Mesenchymal stem cell (in vitro differentiated cells and primary cell): ENCODE results near the gene YWHAG.
A peak's percentile ranks its signal among the peaks of the same experiment; 100 is the strongest.

ENCODE experiments used
- DNase-seq: peaks from one replicate; pipeline ENCODE4 v3.0.0-alpha.2; 2013
- H2AFZ ChIP-seq: one replicate; pipeline ENCODE4 v1.6.1; 2013; ENCODE audit warnings: low read depth, mild to moderate bottlenecking, control low read depth, inconsistent platforms, low read length, moderate library complexity
- H2AK5ac ChIP-seq: 2 replicates; pipeline ENCODE4 v1.6.1; 2013; ENCODE audit warnings: low read length, moderate library complexity, mild to moderate bottlenecking, inconsistent platforms; ENCODE audit not compliant: severe bottlenecking
- H2BK120ac ChIP-seq: one replicate; pipeline ENCODE4 v1.6.1; 2013; ENCODE audit warnings: low read depth, mild to moderate bottlenecking, inconsistent platforms, low read length, moderate library complexity
- H2BK12ac ChIP-seq, 2 experiments: one replicate each; pipeline ENCODE4 v1.6.1; 2013; ENCODE audit warnings: inconsistent platforms in 2 of 2, low read length in 2 of 2, mild to moderate bottlenecking in 2 of 2, moderate library complexity in 2 of 2, control low read depth in 1 of 2
- H2BK15ac ChIP-seq: one replicate; pipeline ENCODE4 v1.6.1; 2013; ENCODE audit warnings: mild to moderate bottlenecking, low read depth, inconsistent platforms; ENCODE audit not compliant: poor library complexity, severe bottlenecking
- H2BK5ac ChIP-seq: 2 replicates; pipeline ENCODE4 v1.6.1; 2013; ENCODE audit warnings: low read depth, mild to moderate bottlenecking, low read length, control low read depth, inconsistent platforms; ENCODE audit not compliant: poor library complexity, severe bottlenecking
- H3K14ac ChIP-seq, 2 experiments: one replicate each; pipeline ENCODE4 v1.6.1; 2013; ENCODE audit warnings: inconsistent platforms in 2 of 2, low read length in 2 of 2, control low read depth in 1 of 2, mild to moderate bottlenecking in 1 of 2, moderate library complexity in 1 of 2
- H3K18ac ChIP-seq, 2 experiments: one replicate each; pipeline ENCODE4 v1.6.1; 2013; ENCODE audit warnings: inconsistent platforms in 2 of 2, low read length in 2 of 2, control low read depth in 1 of 2, low read depth in 1 of 2, mild to moderate bottlenecking in 1 of 2
- H3K23ac ChIP-seq, 2 experiments: one replicate each; pipeline ENCODE4 v1.6.1; 2013; ENCODE audit warnings: inconsistent platforms in 2 of 2, low read length in 2 of 2, mild to moderate bottlenecking in 2 of 2, moderate library complexity in 2 of 2, control low read depth in 1 of 2
- H3K27ac ChIP-seq: 2 replicates; pipeline ENCODE4 v1.5.1; 2013; ENCODE audit warnings: mild to moderate bottlenecking, moderate library complexity, low read length, control low read depth, inconsistent platforms; ENCODE audit not compliant: poor library complexity, severe bottlenecking
- H3K27me3 ChIP-seq, 2 experiments: 2 replicates each; pipeline versions ENCODE4 v1.6.1 to v1.7.0; 2013; ENCODE audit warnings: low read length in 2 of 2, mild to moderate bottlenecking in 2 of 2, moderate library complexity in 2 of 2, control low read depth in 1 of 2, inconsistent platforms in 1 of 2; ENCODE audit not compliant: control insufficient read depth in 1 of 2, insufficient read depth in 1 of 2
- H3K36me3 ChIP-seq, 2 experiments: 2 replicates each; pipeline versions ENCODE4 v1.6.1 to v1.7.0; 2013; ENCODE audit warnings: low read length in 2 of 2, control low read depth in 1 of 2, inconsistent platforms in 1 of 2, low read depth in 1 of 2, mild to moderate bottlenecking in 1 of 2; ENCODE audit not compliant: insufficient read depth in 2 of 2, control insufficient read depth in 1 of 2
- H3K4ac ChIP-seq, 2 experiments: one replicate each; pipeline ENCODE4 v1.6.1; 2013; ENCODE audit warnings: inconsistent platforms in 2 of 2, low read length in 2 of 2, mild to moderate bottlenecking in 2 of 2, moderate library complexity in 2 of 2, control low read depth in 1 of 2, low read depth in 1 of 2
- H3K4me1 ChIP-seq: 2 replicates; pipeline ENCODE4 v1.6.1; 2013; ENCODE audit warnings: low read depth, low read length, control low read depth; ENCODE audit not compliant: control insufficient read depth, insufficient read depth
- H3K4me2 ChIP-seq: 2 replicates; pipeline ENCODE4 v1.6.1; 2013; ENCODE audit warnings: low read length, mild to moderate bottlenecking, inconsistent platforms; ENCODE audit not compliant: poor library complexity, severe bottlenecking
- H3K4me3 ChIP-seq, 2 experiments: 2 replicates each; pipeline versions ENCODE4 v1.5.1 to v1.7.0; 2013; ENCODE audit warnings: low read length in 2 of 2, mild to moderate bottlenecking in 2 of 2, control low read depth in 1 of 2, low read depth in 1 of 2; ENCODE audit not compliant: insufficient read depth in 1 of 2
- H3K79me1 ChIP-seq: replicated peaks from 2 replicates; pipeline ENCODE4 v1.6.1; 2013; ENCODE audit warnings: mild to moderate bottlenecking, control low read depth, low read length, inconsistent platforms; ENCODE audit not compliant: poor library complexity, severe bottlenecking
- H3K9ac ChIP-seq: 2 replicates; pipeline ENCODE4 v1.7.0; 2013; ENCODE audit warnings: mild to moderate bottlenecking, low read length, moderate library complexity
- H3K9me3 ChIP-seq: 2 replicates; pipeline ENCODE4 v1.7.0; 2013; ENCODE audit warnings: mild to moderate bottlenecking, low read length; ENCODE audit not compliant: control insufficient read depth
- H4K8ac ChIP-seq: one replicate; pipeline ENCODE4 v1.6.1; 2013; ENCODE audit warnings: inconsistent platforms, mild to moderate bottlenecking, low read length, moderate library complexity
- H4K91ac ChIP-seq: one replicate; pipeline ENCODE4 v1.6.1; 2013; ENCODE audit warnings: mild to moderate bottlenecking, low read length, inconsistent platforms
- WGBS: methylation state at CpG from one replicate; pipeline ENCODE4 v1.1.7; 2013; ENCODE audit warnings: mixed read lengths; 5-methylcytosine and 5-hydroxymethylcytosine counted together

Gene YWHAG

GRCh38 chr7:76354516-76354915 is 4.3 kb downstream of the YWHAG start:
- Histone ChIP-seq H2AK5ac (no peak overlapping the region), H2BK5ac (no peak overlapping the region), H4K8ac (no peak overlapping the region), H2BK120ac (peak overlapping the region; percentile 49), H3K79me1 (no peaks in the 10 kb centered on the region), H2BK15ac (no peak overlapping the region), H3K14ac (no peak overlapping the region), H3K27ac (no peak overlapping the region), H3K36me3 (peaks cover 22 to 52% of the 10 kb centered on the region in 2 experiments), H3K4me3 (peak overlapping the region in 1 of 2 experiments; percentile 89), H4K91ac (no peak overlapping the region), H3K27me3 (no peaks in the 10 kb centered on the region), H3K4me1 (peaks cover 8% of the 10 kb centered on the region), H3K4ac (no peak overlapping the region), H3K9ac (no peak overlapping the region), H3K9me3 (no peaks in the 10 kb centered on the region), H2AFZ (no peak overlapping the region), H2BK12ac (no peak overlapping the region), H3K23ac (no peak overlapping the region), H3K4me2 (no peak overlapping the region), H3K18ac (no peak overlapping the region)
- DNase-seq, result no peak
- 100% methylated on average over 2 of the region's 4 CpGs for WGBS

DNA sequence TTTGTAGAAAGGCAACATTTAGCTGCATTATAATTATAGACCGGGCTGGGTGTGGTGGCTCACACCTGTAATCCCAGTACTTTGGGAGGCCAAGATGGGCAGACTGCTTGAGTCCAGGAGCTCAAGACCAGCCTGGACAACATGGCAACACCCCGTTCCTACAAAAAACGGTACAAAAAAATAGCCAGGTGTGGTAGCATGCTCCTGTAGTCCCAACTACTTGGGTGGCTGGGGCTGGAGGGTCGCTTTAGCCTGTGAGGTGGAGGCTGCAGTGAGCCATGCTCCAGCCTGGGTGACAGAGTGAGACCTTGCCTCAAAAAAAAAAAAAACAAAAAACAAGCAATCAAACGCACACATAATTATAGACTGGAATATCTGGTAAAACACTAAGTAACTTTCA is 5.0 kb downstream of the YWHAG start:
- no peak overlapping the region for H2BK12ac ChIP-seq
- H2AK5ac ChIP-seq, result no peak overlapping the region
- H4K8ac ChIP-seq, result no peak overlapping the region
- H3K79me1 ChIP-seq, result no peaks in the 10 kb centered on the region
- peaks cover 8% of the 10 kb centered on the region for H3K4me1 ChIP-seq
- no peak overlapping the region for H3K4ac ChIP-seq
- no peak overlapping the region for H3K4me2 ChIP-seq
- no peak overlapping the region for H3K18ac ChIP-seq
- H2BK5ac ChIP-seq, result no peak overlapping the region
- H3K9ac ChIP-seq, result no peak overlapping the region
- H3K14ac ChIP-seq, result no peak overlapping the region
- no peak overlapping the region for H4K91ac ChIP-seq
- no peak for DNase-seq
- WGBS, result 100% methylated on average over 4 of the region's 5 CpGs
- no peak overlapping the region for H3K27ac ChIP-seq
- H2BK15ac ChIP-seq, result no peak overlapping the region
- peaks cover 22 to 57% of the 10 kb centered on the region in 2 experiments for H3K36me3 ChIP-seq
- no peak overlapping the region for H3K23ac ChIP-seq
- no peaks in the 10 kb centered on the region for H3K27me3 ChIP-seq
- no peak overlapping the region for H3K4me3 ChIP-seq
- H2BK120ac ChIP-seq, result peak overlapping the region; percentile 27
- no peaks in the 10 kb centered on the region for H3K9me3 ChIP-seq
- H2AFZ ChIP-seq, result no peak overlapping the region

DNA sequence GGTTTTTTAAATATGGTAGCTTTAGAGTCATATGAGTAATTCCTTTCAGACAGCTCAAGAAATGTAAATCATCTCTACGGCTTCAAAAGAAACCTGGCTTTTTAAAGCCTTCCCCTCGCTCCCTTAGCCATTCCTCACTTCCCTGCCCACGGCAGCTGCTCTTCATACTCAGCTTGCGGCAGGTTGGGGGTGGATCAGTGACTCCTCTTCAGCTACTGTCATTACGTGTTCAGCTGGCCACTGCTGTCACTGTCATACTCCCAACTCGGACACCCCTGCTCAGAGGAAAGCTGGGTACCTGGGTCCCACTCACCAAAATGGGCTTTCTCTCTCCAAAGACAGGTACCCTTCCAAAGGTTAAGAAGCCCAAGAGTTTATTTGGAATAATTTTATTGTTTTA is 6.6 kb downstream of the YWHAG start:
- no peak overlapping the region for H2AFZ ChIP-seq
- DNase-seq, result peak; percentile 42
- no peak overlapping the region for H2AK5ac ChIP-seq
- H3K79me1 ChIP-seq, result no peaks in the 10 kb centered on the region
- peak overlapping the region; percentile 45 for H3K27ac ChIP-seq
- H2BK5ac ChIP-seq, result peak overlapping the region; percentile 44
- H3K4me1 ChIP-seq, result peaks cover 13% of the 10 kb centered on the region
- no peak overlapping the region for H2BK15ac ChIP-seq
- peak overlapping the region in 1 of 2 experiments; percentile 11 for H3K4me3 ChIP-seq
- WGBS, result 69% methylated on average over 5 of the region's 6 CpGs
- H3K4me2 ChIP-seq, result peak overlapping the region; percentile 65
- H3K36me3 ChIP-seq, result peaks cover 31 to 68% of the 10 kb centered on the region in 2 experiments
- no peak overlapping the region for H3K18ac ChIP-seq
- no peak overlapping the region for H3K14ac ChIP-seq
- H3K9me3 ChIP-seq, result no peaks in the 10 kb centered on the region
- H4K91ac ChIP-seq, result no peak overlapping the region
- peak overlapping the region; percentile 51 for H3K9ac ChIP-seq
- H3K27me3 ChIP-seq, result no peaks in the 10 kb centered on the region
- no peak overlapping the region for H2BK120ac ChIP-seq
- H3K4ac ChIP-seq, result no peak overlapping the region
- peak overlapping the region; percentile 28 for H4K8ac ChIP-seq
- H2BK12ac ChIP-seq, result no peak overlapping the region
- H3K23ac ChIP-seq, result no peak overlapping the region

DNA sequence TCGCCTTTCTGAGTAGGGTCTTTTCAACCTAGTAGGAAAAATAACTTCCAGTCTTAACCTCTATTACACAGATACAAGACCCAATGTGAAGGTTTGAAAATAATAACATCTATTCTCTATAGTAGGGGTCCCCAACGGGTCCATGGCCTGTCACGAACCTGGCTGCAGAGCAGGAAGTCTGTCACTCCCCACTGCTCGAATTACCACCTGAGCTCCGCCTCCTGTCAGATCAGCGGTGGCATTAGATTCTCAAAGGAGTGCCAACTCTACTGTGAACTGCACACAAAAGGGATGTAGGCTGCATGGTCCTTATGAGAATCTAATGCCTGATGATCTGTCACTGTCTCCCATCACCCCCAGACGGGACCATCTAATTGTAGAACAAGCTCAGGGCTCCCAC is 7.4 kb downstream of the YWHAG start:
- H2AK5ac ChIP-seq, result no peak overlapping the region
- whole genome bisulfite sequencing, result 91% methylated on average over 6 of the region's 7 CpGs

More for the DNA sequence above, 7.4 kb downstream of the YWHAG start:
- no peak overlapping the region for H3K23ac ChIP-seq
- H3K27me3 ChIP-seq, result no peaks in the 10 kb centered on the region
- no peak overlapping the region for H3K4me2 ChIP-seq
- no peak overlapping the region for H3K18ac ChIP-seq
- H3K9me3 ChIP-seq, result no peaks in the 10 kb centered on the region
- peaks cover 11% of the 10 kb centered on the region for H3K4me1 ChIP-seq
- peak overlapping the region in 1 of 2 experiments; percentile 11 for H3K4me3 ChIP-seq
- H3K4ac ChIP-seq, result no peak overlapping the region
- DNase-seq, result no peak
- H3K36me3 ChIP-seq, result peaks cover 39 to 68% of the 10 kb centered on the region in 2 experiments
- no peak overlapping the region for H3K9ac ChIP-seq
- no peak overlapping the region for H2BK120ac ChIP-seq
- no peak overlapping the region for H4K91ac ChIP-seq
- no peak overlapping the region for H2BK15ac ChIP-seq
- H3K14ac ChIP-seq, result no peak overlapping the region
- no peaks in the 10 kb centered on the region for H3K79me1 ChIP-seq
- H2BK12ac ChIP-seq, result no peak overlapping the region
- H2AFZ ChIP-seq, result no peak overlapping the region
- H4K8ac ChIP-seq, result no peak overlapping the region
- no peak overlapping the region for H2BK5ac ChIP-seq
- H3K27ac ChIP-seq, result no peak overlapping the region
